ENCODE measurements around the gene SLC1A5.
"Not testable (repeated sequence)": the region's sequence is repeated elsewhere in the genome, so short reads cannot be mapped to it uniquely, and the experiment has no call there.

SLC1A5 gene

GRCh38 chr19:46772170-46773017, 16.0 kb downstream of the SLC1A5 start:
- no peak for FAIRE-seq

GRCh38 chr19:46768746-46769145, 19.6 kb downstream of the SLC1A5 start:
- not testable (repeated sequence) for DNase-seq (ENCODE audit: low spot score)

More at GRCh38 chr19:46772170-46773017, 16.0 kb downstream of the SLC1A5 start:
- DNase-seq (ENCODE audit: low spot score): no peak

GRCh38 chr19:46766569-46767317, 21.7 kb downstream of the SLC1A5 start:
- DNase-seq (ENCODE audit: low spot score) (peak; percentile 54), FAIRE-seq (no peak)

More at GRCh38 chr19:46768746-46769145, 19.6 kb downstream of the SLC1A5 start:
- not testable (repeated sequence) for FAIRE-seq

GRCh38 chr19:46764817-46765291, 23.5 kb downstream of the SLC1A5 start:
- FAIRE-seq (no peak), DNase-seq (ENCODE audit: low spot score) (no peak)

GRCh38 chr19:46762245-46762890, 26.0 kb downstream of the SLC1A5 start:
- DNase-seq (ENCODE audit: low spot score): no peak
- no peak for FAIRE-seq

- FAIRE-seq: no peak
- no peak for DNase-seq (ENCODE audit: low spot score)
These were observed 27.0 kb downstream of the SLC1A5 start for GRCh38 chr19:46761418-46761831.

GRCh38 chr19:46760897-46761296, 27.5 kb downstream of the SLC1A5 start:
- DNase-seq (ENCODE audit: low spot score); FAIRE-seq: not testable (repeated sequence)

GRCh38 chr19:46760363-46760762, 28.0 kb downstream of the SLC1A5 start:
- no peak for FAIRE-seq
- no peak for DNase-seq (ENCODE audit: low spot score)

GRCh38 chr19:46759817-46760333, 28.5 kb downstream of the SLC1A5 start:
- DNase-seq (ENCODE audit: low spot score) (no peak), FAIRE-seq (no peak)

- no peak for DNase-seq (ENCODE audit: low spot score)
- FAIRE-seq: no peak
These were observed 29.2 kb downstream of the SLC1A5 start for GRCh38 chr19:46759206-46759605.

- DNase-seq (ENCODE audit: low spot score) (no peak), FAIRE-seq (no peak)
These were observed 31.9 kb downstream of the SLC1A5 start for GRCh38 chr19:46756544-46756888.

GRCh38 chr19:46755853-46756543, 32.4 kb downstream of the SLC1A5 start:
- FAIRE-seq (no peak), DNase-seq (ENCODE audit: low spot score) (no peak)

- no peak for FAIRE-seq
These were observed 33.1 kb downstream of the SLC1A5 start for GRCh38 chr19:46755077-46755852.

GRCh38 chr19:46753420-46754155, 34.8 kb downstream of the SLC1A5 start:
- FAIRE-seq: no peak
- peak; percentile 61 for DNase-seq (ENCODE audit: low spot score)

More at GRCh38 chr19:46755077-46755852, 33.1 kb downstream of the SLC1A5 start:
- DNase-seq (ENCODE audit: low spot score): no peak

- DNase-seq (ENCODE audit: low spot score) (peak; percentile 63), FAIRE-seq (no peak)
These were observed 39.9 kb downstream of the SLC1A5 start for GRCh38 chr19:46748325-46749109.

- DNase-seq (ENCODE audit: low spot score) (peak; percentile 91), FAIRE-seq (no peak)
These were observed 41.9 kb downstream of the SLC1A5 start, which contains the start of gene STRN4 for GRCh38 chr19:46746281-46747057. STRN4 (minus strand) TSS chr19:46746450; CDS start chr19:46746430, 20 bp downstream.

GRCh38 chr19:46745521-46746280, 42.7 kb downstream of the SLC1A5 start, which contains the start of gene FKRP:
FKRP (plus strand) TSS chr19:46746057; CDS start chr19:46755451, 9,394 bp downstream.
- DNase-seq (ENCODE audit: low spot score): peak; percentile 59
- FAIRE-seq: no peak

All from urothelium cell line (cell line).